SK-N-SH (cell line): Measurements from ENCODE around the gene TSGA10IP. TPM values are rescaled to one million over a fixed set of nuclear protein-coding genes. Genes with fewer than 3 reads are reported as not detected.

Experiments used
- CTCF ChIA-PET: fragments of 300-600, 350-600 bp; formaldehyde crosslinking; extraction: SDS; loops from one replicate; lab custom pipeline; 2021; lab: Yijun Ruan, JAX
- POLR2A ChIA-PET: fragments of 350-600 bp; sonication (Branson Sonifier 250); formaldehyde crosslinking; extraction: SDS; loops from one replicate; lab custom pipeline; 2020; ENCODE audit warnings: antibody characterized with exemption, inconsistent platforms; lab: Yijun Ruan, JAX
- DNase-seq: peaks from one replicate; pipeline ENCODE4 v3.0.0; 2012
- H2AFZ ChIP-seq: fragments of 200-600 bp; sonication (generic); 2 replicates; pipeline ENCODE4 v1.8.1; 2016; ENCODE audit warnings: antibody characterized with exemption, mild to moderate bottlenecking, low read depth
- H3F3A ChIP-seq: fragments of 200-600 bp; sonication (generic); replicated peaks from 2 replicates; pipeline ENCODE3; 2016; ENCODE audit warnings: antibody characterized with exemption, mild to moderate bottlenecking; ENCODE audit not compliant: insufficient read depth
- H3K27ac ChIP-seq, 2 experiments: fragments of 200-500 bp in 1 of 2; fragments of 200-600 bp in 1 of 2; sonication (Bioruptor generic) in 1 of 2; sonication (generic), shearing (Covaris generic) in 1 of 2; 2 replicates each; pipeline versions ENCODE4 v1.5.1 to v1.6.1; 2014 to 2016; ENCODE audit warnings: low read depth in 2 of 2, inconsistent platforms in 1 of 2, low read length in 1 of 2, mild to moderate bottlenecking in 1 of 2, mixed read lengths in 1 of 2
- H3K27me3 ChIP-seq: fragments of 200-600 bp; sonication (generic), shearing (Covaris generic); 2 replicates; pipeline ENCODE4 v1.6.1; 2016; ENCODE audit warnings: mixed run types; ENCODE audit not compliant: insufficient read depth
- H3K36me3 ChIP-seq, 2 experiments: fragments of 200-500 bp in 1 of 2; fragments of 200-600 bp in 1 of 2; sonication (Bioruptor generic) in 1 of 2; sonication (generic) in 1 of 2; replicated peaks in 1 of 2; 2 replicates each; pipeline versions ENCODE3 to v1.5.1; 2014 to 2016; ENCODE audit warnings: low read length in 1 of 2, mild to moderate bottlenecking in 1 of 2; ENCODE audit not compliant: insufficient read depth in 2 of 2, control insufficient read depth in 1 of 2
- H3K4me1 ChIP-seq, 2 experiments: fragments of 200-500 bp in 1 of 2; fragments of 200-600 bp in 1 of 2; sonication (Bioruptor generic) in 1 of 2; sonication (generic), shearing (Covaris generic) in 1 of 2; 2 replicates each; pipeline versions ENCODE4 v1.5.1 to v1.6.1; 2014 to 2016; ENCODE audit warnings: low read depth in 1 of 2, low read length in 1 of 2, mixed run types in 1 of 2; ENCODE audit not compliant: insufficient read depth in 2 of 2, control insufficient read depth in 1 of 2
- H3K4me2 ChIP-seq: fragments of 200-600 bp; sonication (generic), shearing (Covaris generic); 2 replicates; pipeline ENCODE4 v1.6.1; 2017; ENCODE audit warnings: mixed run types
- H3K4me3 ChIP-seq, 2 experiments: fragments of 200-500 bp in 1 of 2; fragments of 200-600 bp in 1 of 2; sonication (Bioruptor generic) in 1 of 2; sonication (generic), shearing (Covaris generic) in 1 of 2; 2 replicates each; pipeline versions ENCODE4 v1.5.1 to v1.8.1; 2014 to 2016; ENCODE audit warnings: low read depth in 2 of 2, inconsistent platforms in 1 of 2, low read length in 1 of 2, mild to moderate bottlenecking in 1 of 2, mixed read lengths in 1 of 2, moderate library complexity in 1 of 2
- H3K79me2 ChIP-seq: fragments of 200-600 bp; sonication (generic); 2 replicates; pipeline ENCODE4 v1.8.1; 2017; ENCODE audit warnings: mild to moderate bottlenecking; ENCODE audit not compliant: insufficient read depth
- H3K9ac ChIP-seq: fragments of 200-600 bp; sonication (generic); 2 replicates; pipeline ENCODE4 v1.6.1; 2017; ENCODE audit warnings: mixed run types
- H3K9me2 ChIP-seq: fragments of 200-600 bp; sonication (generic); 2 replicates; pipeline ENCODE4 v1.6.1; 2017; ENCODE audit warnings: mixed run types
- H3K9me3 ChIP-seq: fragments of 200-600 bp; sonication (generic); 2 replicates; pipeline ENCODE4 v1.6.1; 2017; ENCODE audit warnings: mixed run types, mild to moderate bottlenecking, moderate library complexity
- H4K20me1 ChIP-seq: fragments of 200-600 bp; sonication (generic); 2 replicates; pipeline ENCODE4 v1.6.1; 2017; ENCODE audit warnings: mild to moderate bottlenecking, mixed run types; ENCODE audit not compliant: insufficient read depth
- ELF1 ChIP-seq: IDR thresholded peaks from 2 replicates; pipeline ENCODE4 v1.4.0; 2012
- EZH2phosphoT487 ChIP-seq: fragments of 200-600 bp; sonication (generic); IDR thresholded peaks from 2 replicates; pipeline ENCODE4 v1.6.1; 2017; ENCODE audit warnings: low read depth, mixed run types, mild to moderate bottlenecking, antibody characterized with exemption, moderate library complexity, borderline replicate concordance
- FOSL2 ChIP-seq: IDR thresholded peaks from 2 replicates; pipeline ENCODE4 v1.4.0; 2012; ENCODE audit warnings: low read depth, mild to moderate bottlenecking, moderate library complexity, borderline replicate concordance
- FOXJ3 ChIP-seq: sonication (generic); formaldehyde crosslinking; IDR thresholded peaks from 2 replicates; pipeline ENCODE4 v1.5.1; 2020; ENCODE audit warnings: mild to moderate bottlenecking, missing genetic modification reagents
- FOXM1 ChIP-seq: IDR thresholded peaks from 2 replicates; pipeline ENCODE4 v1.4.0; 2012; ENCODE audit warnings: low read depth, mild to moderate bottlenecking
- GABPA ChIP-seq: IDR thresholded peaks from 2 replicates; pipeline ENCODE4 v1.4.0; 2012; ENCODE audit warnings: low read depth, mild to moderate bottlenecking
- IRF3 ChIP-seq: fragments of 150-350 bp; IDR thresholded peaks from 2 replicates; pipeline ENCODE4 v1.6.1; 2016; ENCODE audit warnings: mild to moderate bottlenecking, low read depth, low read length
- MAX ChIP-seq: IDR thresholded peaks from 2 replicates; pipeline ENCODE4 v1.4.0; 2012; ENCODE audit warnings: low read depth
- MXI1 ChIP-seq: IDR thresholded peaks from 2 replicates; pipeline ENCODE4 v1.6.1; 2012; ENCODE audit warnings: mild to moderate bottlenecking, low read depth, low read length, improper control_type of control experiment
- NFIC ChIP-seq: IDR thresholded peaks from 2 replicates; pipeline ENCODE4 v1.4.0; 2012; ENCODE audit warnings: borderline replicate concordance
- NRF1 ChIP-seq: IDR thresholded peaks from 2 replicates; pipeline ENCODE4 v1.6.1; 2012; ENCODE audit warnings: low read depth, mild to moderate bottlenecking, low read length
- RAD21 ChIP-seq: IDR thresholded peaks from 2 replicates; pipeline ENCODE4 v1.6.1; 2012; ENCODE audit warnings: mild to moderate bottlenecking, low read length
- RCOR1 ChIP-seq: fragments of 150-350 bp; IDR thresholded peaks from 2 replicates; pipeline ENCODE4 v1.6.1; 2017; ENCODE audit warnings: antibody characterized with exemption, low read length
- RXRA ChIP-seq: IDR thresholded peaks from 2 replicates; pipeline ENCODE4 v1.4.0; 2012; ENCODE audit warnings: low read depth, mild to moderate bottlenecking, borderline replicate concordance
- SIN3A ChIP-seq: IDR thresholded peaks from 2 replicates; pipeline ENCODE4 v1.6.1; 2012; ENCODE audit warnings: low read depth, mild to moderate bottlenecking, low read length, moderate library complexity, borderline replicate concordance
- TAF1 ChIP-seq: IDR thresholded peaks from 2 replicates; pipeline ENCODE4 v1.6.1; 2012; ENCODE audit warnings: low read depth, mild to moderate bottlenecking, low read length, moderate library complexity, borderline replicate concordance
- TCF12 ChIP-seq: IDR thresholded peaks from 2 replicates; pipeline ENCODE4 v1.4.0; 2012
- TEAD4 ChIP-seq: IDR thresholded peaks from 2 replicates; pipeline ENCODE4 v1.4.0; 2012; ENCODE audit warnings: mild to moderate bottlenecking, borderline replicate concordance; ENCODE audit not compliant: insufficient read depth
- USF1 ChIP-seq: IDR thresholded peaks from 2 replicates; pipeline ENCODE4 v1.4.0; 2012; ENCODE audit warnings: low read depth, borderline replicate concordance
- YY1 ChIP-seq: IDR thresholded peaks from 2 replicates; pipeline ENCODE4 v1.4.0; 2012; ENCODE audit warnings: low read depth, mild to moderate bottlenecking
- WGBS: methylation state at CpG from one replicate; pipeline ENCODE4 v1.1.6; 2017; ENCODE audit warnings: low lambda C conversion rate; 5-methylcytosine and 5-hydroxymethylcytosine counted together
- polyA plus RNA-seq, 3 experiments: library from polyadenylated mRNA; depleted of rRNA; stranded (reverse); fragments of >200 nt; gene quantifications; 2 replicates each; pipeline ENCODE4 v1.2.3, GENCODE V29; 2012
- TF ChIP-seq, protein P1 (sequence below): fragments of 150-350 bp; IDR thresholded peaks from 2 replicates; pipeline ENCODE4 v1.6.1; 2017; ENCODE audit warnings: antibody characterized with exemption, low read length, low read depth, borderline replicate concordance

Gene TSGA10IP
- polyA plus RNA-seq, 1 of the 3 experiments (the other 2 are of a cell fraction) = not detected

GRCh38 chr11:65954771-65955170 is 9.5 kb downstream of the TSGA10IP start:
- Histone ChIP-seq H3K4me2 (no peak overlapping the region), H3K27me3 (no peaks in the 10 kb centered on the region), H2AFZ (no peak overlapping the region), H3K79me2 (no peaks in the 10 kb centered on the region), H3F3A (peaks cover 3% of the 10 kb centered on the region)
- 75% methylated on average over 8 of the region's 8 CpGs for WGBS
- DNase-seq = no peak
- POLR2A ChIA-PET = interaction anchor here (0.7 kb wide), 1 partner anchor 295 kb away, joined by 3 read pairs; no protein-coding TSS in a partner anchor
- no peak for TF ChIP-seq NFIC
- TF ChIP-seq IRF3 = no peak
- TF ChIP-seq, protein P1, sequence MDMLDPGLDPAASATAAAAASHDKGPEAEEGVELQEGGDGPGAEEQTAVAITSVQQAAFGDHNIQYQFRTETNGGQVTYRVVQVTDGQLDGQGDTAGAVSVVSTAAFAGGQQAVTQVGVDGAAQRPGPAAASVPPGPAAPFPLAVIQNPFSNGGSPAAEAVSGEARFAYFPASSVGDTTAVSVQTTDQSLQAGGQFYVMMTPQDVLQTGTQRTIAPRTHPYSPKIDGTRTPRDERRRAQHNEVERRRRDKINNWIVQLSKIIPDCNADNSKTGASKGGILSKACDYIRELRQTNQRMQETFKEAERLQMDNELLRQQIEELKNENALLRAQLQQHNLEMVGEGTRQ = no peak
- TF ChIP-seq YY1 = no peak
- no peak for TF ChIP-seq EZH2phosphoT487
- TF ChIP-seq RAD21 = no peak
- TF ChIP-seq TEAD4 = no peak
- no peak for TF ChIP-seq TCF12
- no peak for TF ChIP-seq FOXJ3 (CRISPR knock-in tag)
- TF ChIP-seq FOSL2 = no peak
- TF ChIP-seq SIN3A = no peak
- no peak for TF ChIP-seq NRF1
- TF ChIP-seq RCOR1 = no peak
- TF ChIP-seq USF1 = no peak
- TF ChIP-seq RXRA = no peak
- TF ChIP-seq MXI1 = no peak
- TF ChIP-seq, all 33 proteins: peak for 0
- CTCF ChIA-PET = interaction anchor here (1.4 to 2.1 kb wide), 2 partner anchors 70 to 210 kb away, joined by 4 to 5 read pairs; no protein-coding TSS in a partner anchor
- Histone ChIP-seq H4K20me1 (no peaks in the 10 kb centered on the region), H3K9ac (no peak overlapping the region), H3K9me2 (no peaks in the 10 kb centered on the region), H3K27ac (no peak overlapping the region), H3K4me3 (no peak overlapping the region), H3K9me3 (no peaks in the 10 kb centered on the region), H3K36me3 (no peaks in the 10 kb centered on the region), H3K4me1 (no peaks in the 10 kb centered on the region; a peak in 1 of 4 replicates)

DNA sequence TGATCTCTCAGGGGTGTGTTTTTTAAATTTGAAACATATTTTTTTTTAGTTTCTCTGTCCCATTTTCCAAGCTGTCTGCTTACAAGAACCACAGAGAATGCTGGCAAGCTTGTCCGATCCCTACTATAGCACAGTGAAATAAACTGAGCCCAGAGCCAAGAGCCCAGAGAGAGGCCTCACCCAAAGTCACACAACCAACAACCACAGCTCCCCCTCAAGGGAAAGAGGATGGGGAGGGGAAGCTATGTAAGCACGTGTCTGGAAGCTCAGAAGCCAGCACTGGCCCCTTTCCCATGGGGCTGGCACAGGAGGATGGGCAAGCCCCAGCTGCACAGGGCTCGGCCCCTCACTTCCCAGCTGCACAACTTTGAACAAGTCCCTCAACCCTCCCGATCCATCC is 13.0 kb downstream of the TSGA10IP start:
- H3K27me3 ChIP-seq = no peaks in the 10 kb centered on the region
- H3K9me3 ChIP-seq = no peaks in the 10 kb centered on the region
- no peak overlapping the region for H3K27ac ChIP-seq
- H2AFZ ChIP-seq = no peak overlapping the region
- peaks cover 8 to 12% of the 10 kb centered on the region in 2 experiments; a peak in 3 of 4 replicates for H3K4me1 ChIP-seq
- peaks cover 24% of the 10 kb centered on the region for H3K79me2 ChIP-seq
- no peak overlapping the region for H3K9ac ChIP-seq
- no peak for TF ChIP-seq RXRA
- no peak for TF ChIP-seq ELF1
- TF ChIP-seq EZH2phosphoT487 = no peak
- no peak for TF ChIP-seq TEAD4
- no peak for TF ChIP-seq FOXM1
- TF ChIP-seq GABPA = no peak
- TF ChIP-seq TAF1 = no peak
- TF ChIP-seq RAD21 = no peak
- TF ChIP-seq MAX = no peak
- H3K9me2 ChIP-seq = no peaks in the 10 kb centered on the region
- no peaks in the 10 kb centered on the region; the same call in 1 of the 2 replicates for H4K20me1 ChIP-seq
- H3K4me3 ChIP-seq = no peak overlapping the region
- CTCF ChIA-PET = interaction anchor here (0.8 to 1.8 kb wide), 3 partner anchors 74 to 177 kb away, joined by 3 to 9 read pairs (median 3); partner anchors contain the start of gene MUS81
- peaks cover 4% of the 10 kb centered on the region for H3F3A ChIP-seq
- no peaks in the 10 kb centered on the region for H3K36me3 ChIP-seq
- H3K4me2 ChIP-seq = no peak overlapping the region
- WGBS = 97% methylated on average over 3 of the region's 4 CpGs
- POLR2A ChIA-PET = no interaction called here
- DNase-seq = no peak
